NCI-H2196 (cell line): Measurements from ENCODE around the gene ZNF423.
"Not testable (repeated sequence)": the region's sequence is repeated elsewhere in the genome, so short reads cannot be mapped to it uniquely, and the experiment has no call there.

Experiments used
- DNase-seq: peaks from one replicate; lab custom pipeline; 2025; ENCODE audit not compliant: unreplicated experiment; lab: John Stamatoyannopoulos, UW

The ZNF423 gene

DNA sequence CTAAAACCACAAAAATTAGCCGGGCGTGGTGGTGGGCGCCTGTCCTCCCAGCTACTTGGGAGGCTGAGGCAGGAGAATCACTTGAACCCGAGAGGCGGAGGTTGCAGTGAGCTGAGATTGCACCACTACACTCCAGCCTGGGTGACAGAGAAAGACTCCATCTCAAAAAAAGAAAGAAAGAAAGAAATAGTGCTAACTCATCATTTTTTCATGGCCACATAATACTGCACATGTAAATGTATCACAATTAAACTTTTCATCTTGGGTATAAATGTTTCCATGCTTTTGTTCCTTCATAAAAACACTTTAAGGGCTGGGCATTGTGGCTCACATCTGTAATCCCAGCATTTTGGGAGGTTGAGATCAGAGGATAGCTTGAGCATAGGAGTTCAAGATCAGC, 15.9 kb upstream of the ZNF423 start:
- DNase-seq, result not testable (repeated sequence)

DNA sequence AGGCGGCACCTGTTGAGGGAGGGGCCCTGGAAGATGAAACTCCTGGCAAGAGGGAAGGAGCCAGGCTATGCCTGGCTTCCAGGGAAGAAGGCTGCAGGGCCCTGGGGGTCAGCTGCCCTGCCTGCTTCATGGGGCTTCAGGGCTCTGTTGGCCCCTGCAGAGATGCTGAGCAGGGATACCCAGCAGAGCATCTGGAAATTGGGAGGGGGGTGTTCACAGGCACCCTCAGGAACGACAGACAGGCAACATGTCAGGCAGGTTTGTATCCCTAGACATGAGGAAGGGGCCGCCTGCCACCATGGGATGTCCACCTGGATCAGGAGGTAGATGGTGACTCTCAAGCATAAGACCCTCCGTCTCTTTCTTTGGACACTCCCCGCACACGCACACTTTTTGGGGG, 13.8 kb upstream of the ZNF423 start:
- DNase-seq, result no peak

DNA sequence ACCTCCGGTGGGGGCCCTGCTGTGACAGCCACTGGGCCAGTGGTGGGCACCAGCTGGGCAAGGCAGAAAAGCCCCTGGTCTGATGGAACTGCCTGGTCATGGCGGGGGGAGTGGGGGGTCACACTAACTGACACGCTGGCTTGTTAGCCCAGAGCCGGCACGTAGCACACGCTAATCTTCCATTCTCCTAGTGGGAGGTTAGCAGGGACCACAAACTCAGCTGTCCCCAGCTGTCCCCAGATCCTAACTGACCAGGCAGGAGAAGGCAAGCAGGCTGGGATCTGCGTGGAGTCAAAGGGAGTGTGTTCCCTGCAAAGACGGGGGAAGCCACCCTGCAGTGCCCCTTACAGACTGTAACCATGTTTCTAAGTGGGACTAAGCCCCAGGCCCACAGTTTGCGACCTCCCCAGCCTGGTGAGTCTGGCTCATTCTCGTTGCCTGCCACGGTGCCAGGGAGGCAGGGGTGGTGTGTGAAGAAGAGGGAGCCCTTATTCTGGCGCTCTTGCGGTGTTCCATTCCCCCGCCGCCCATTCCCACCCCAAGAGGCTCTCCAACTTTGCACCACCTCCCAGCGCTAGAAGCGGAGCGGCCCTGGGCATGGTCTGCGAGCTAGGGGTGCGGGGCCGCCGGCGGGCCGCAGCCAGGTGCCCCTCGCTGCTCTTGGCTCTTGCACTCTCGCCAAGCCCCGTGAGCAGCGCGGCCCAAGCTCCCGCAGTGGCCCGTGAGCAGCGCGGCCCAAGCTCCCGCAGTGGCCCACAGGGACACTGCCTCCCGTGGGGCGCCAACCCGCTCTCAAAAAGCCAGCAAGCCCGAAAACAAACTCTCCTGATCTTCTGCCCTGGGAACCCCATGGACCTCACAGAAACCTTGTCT, 12.1 kb upstream of the ZNF423 start:
- DNase-seq, result no peak

DNA sequence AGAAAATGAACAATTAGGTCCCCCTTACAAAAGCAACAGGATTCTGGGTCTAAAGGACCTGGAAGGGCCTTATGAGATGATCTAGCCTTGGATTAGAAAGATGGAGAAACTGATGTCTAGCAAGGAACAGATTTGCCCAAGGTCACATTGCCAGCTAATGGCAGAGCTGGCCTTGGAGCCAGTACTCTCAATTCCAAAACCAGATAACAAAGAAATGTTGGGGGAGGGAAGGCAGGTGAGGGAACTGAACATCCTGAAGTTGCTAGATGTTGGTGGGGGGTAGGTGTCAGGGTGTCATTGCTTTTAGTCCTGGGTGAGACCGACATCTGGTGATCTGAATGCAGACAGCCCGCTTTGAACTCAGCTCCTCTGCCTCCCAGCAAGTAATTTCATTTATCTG, 11.3 kb upstream of the ZNF423 start:
- no peak for DNase-seq

DNA sequence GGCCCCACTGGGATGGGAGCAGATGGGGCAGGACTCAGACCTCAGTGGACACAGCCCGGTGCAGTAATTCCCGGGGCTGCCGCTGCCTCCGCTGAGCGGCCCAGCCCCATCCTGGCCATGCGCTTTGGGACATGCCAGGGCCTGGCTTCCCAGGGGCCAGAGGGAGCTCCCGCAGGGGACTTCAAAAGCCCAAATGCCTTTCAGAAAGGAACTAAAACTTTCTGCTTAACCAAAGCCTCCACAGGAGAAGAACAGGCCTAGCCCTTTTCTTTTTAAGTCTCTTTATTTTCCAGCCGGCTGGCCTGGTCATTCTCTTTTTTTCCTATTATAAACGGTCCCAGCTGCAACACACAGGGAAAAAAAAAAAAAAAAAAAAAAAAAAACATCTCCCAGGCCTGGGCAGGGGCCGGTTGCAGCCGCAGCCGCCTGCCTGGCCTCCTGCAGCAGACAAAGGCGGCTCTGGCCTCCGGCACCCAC, 10.7 kb upstream of the ZNF423 start:
- no peak for DNase-seq

DNA sequence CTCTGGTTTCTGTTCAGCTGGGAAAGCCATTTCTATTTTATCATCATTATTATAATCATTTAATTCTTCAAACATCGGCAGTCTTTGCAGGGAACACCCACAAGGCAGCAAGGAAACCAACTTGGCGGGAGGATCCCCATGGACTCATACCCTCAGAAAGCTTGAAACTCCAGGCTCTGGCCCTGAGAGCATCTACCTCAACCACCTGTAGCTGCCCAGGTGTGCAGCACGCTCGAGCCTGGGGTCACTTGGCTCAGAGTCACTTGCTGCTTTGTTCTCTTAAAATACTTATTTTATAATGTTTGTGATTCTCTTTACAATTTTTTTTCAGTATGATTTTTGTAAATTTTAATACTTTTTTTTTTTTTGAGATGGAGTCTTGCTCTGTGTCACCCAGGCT, 6.8 kb upstream of the ZNF423 start:
- no peak for DNase-seq

DNA sequence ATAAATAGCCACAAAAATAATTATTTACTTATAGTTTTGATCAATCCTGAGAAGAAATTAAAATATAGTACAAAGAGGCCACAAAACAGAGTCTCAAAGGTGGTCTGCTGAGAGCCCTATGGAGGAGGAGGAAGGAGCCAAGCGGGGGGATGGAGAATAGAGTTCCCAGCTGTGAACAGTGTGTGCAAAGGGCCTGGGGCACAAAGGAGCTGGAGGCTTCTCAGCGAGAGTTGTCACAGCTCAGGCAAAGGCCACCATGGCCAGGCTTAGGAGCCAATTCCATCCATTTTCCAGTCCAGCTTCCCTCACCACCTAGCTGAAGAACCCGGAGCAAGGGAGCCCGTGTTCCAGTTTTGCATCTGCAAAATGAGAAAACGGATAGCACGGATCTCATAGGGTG, 5.4 kb upstream of the ZNF423 start:
- no peak for DNase-seq

DNA sequence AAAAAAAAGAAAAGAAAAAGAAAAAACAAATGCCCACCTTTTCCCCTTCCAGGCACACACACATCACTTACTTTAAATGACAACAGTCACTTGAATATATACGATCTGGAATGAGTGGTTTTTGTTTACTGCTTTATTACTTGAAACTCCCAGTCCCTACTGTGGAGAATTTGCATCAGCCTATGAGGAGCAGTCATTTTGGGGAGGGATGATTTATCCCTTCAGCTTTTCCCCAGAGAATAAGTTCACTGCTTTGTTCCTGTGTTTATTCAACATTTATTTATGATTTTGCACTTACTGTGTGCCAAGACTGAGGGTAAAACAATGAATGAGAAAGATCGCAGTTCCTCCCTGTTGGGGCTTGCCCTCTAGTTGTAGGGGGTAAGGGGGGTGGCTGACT, 4.7 kb upstream of the ZNF423 start:
- no peak for DNase-seq

DNA sequence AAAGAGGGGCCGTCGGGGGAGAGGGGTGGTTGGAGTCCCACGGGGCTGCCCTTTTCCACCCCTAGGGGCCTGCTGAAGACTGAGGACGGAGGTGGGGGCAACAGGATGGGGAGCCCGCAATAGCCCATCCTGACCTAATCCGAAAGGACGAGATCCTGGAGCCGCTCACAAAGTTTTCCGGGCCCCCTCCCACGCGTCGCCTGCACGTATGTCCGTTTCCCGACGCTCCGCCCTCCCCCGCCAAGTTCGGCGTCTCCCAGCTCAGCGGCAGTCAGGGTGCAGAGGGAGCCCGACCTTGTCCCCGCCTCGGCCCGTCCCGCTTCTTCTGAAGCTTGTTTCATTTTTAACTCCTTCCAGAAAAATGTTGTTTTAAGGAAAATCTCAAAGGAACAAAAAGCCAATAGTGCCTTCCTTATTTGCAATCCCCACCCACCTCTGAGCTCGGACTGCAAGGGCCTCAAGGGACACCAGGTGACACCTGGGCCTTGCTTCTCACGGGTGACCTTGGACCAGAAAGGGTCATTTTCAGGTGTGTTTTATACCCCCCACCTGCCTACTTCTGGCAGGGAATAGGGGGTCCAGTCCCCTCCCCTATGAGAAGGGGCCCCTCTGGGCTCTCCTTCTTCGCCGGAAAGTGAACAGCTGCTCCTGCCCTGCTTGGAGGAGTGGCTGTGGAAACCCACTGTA, 3.4 kb upstream of the ZNF423 start:
- no peak for DNase-seq

DNA sequence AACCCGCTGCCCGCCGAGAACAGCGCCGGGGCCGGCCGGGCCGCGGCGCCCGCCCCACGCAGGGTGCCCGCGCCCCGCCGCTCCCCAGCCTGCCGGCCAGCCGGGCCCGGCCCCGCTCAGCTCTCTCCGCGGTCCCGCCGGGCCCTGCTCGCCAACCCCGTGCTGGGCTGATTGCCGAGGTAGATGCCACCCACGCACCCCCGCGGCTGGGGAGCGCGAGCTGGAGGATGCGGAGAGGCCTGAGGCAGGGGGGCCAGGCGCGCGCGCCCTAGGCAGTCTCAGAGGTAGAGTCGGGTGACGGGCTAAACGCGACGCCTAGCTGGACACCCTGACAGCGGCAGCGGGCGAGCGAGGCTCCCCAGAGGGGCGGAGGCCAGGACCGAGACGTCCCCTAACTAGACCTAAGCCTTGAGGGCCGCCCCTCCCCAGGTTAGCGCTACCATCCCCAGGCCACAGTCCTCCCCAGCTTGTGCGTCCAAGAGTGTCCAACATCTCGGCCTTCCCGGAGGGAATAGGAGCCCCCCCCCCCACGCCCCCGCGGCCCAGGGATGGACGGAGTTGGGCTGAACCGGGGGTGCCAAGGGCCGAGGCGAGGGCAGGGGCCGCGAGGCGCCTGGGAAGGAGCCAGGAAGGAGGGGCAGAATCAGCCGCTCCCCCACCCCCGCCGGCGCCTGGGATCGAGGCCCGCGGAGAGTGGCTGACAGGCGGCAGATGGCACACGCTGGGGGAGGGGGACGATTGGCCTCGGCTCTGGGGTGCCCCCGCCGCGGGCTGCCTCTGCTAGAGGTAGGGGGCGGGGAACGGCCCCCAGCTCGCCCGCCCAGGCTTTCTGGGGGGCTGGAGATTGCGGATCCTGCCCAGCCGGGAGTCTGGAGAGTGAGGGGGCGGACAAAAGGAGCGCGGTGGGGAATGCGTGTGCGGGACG, 2.5 kb upstream of the ZNF423 start:
- no peak for DNase-seq

DNA sequence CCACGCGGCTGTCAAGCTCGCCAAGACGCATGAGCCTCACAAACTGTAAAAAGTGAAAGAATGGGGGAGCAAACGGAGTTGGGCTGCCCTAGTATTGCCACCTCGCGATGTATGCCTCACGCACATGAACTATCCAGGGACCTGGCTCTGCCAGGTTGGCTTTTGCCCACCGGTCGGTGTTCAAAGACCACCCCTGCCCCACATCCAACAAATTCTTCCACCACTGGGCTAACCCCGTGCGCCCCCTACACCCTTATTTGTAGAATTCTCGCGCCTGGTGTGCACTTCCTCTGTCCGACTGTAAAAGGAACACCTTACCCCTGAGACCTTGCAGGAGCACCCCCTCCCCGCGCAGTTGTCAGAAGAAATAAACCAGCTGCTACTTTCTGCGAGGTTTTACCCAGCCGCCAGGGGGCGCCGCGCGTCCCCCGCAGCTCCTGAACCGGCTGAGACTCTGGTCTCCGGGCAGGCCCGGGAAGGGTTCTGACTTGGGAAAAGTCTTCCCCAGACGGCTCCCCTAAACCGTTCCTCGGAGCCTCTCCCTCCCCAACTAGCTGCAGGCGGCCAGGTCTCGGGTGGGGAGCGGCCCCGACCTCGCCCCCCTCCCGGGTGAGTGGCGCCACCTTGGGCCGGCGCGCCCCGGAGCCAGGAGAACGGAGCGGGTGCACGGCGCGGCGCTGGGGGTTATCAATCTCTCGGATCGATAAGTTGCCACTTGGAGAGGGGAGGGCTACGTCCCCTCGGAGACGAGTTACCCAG, 1.7 kb upstream of the ZNF423 start:
- peak; percentile 6 for DNase-seq

DNA sequence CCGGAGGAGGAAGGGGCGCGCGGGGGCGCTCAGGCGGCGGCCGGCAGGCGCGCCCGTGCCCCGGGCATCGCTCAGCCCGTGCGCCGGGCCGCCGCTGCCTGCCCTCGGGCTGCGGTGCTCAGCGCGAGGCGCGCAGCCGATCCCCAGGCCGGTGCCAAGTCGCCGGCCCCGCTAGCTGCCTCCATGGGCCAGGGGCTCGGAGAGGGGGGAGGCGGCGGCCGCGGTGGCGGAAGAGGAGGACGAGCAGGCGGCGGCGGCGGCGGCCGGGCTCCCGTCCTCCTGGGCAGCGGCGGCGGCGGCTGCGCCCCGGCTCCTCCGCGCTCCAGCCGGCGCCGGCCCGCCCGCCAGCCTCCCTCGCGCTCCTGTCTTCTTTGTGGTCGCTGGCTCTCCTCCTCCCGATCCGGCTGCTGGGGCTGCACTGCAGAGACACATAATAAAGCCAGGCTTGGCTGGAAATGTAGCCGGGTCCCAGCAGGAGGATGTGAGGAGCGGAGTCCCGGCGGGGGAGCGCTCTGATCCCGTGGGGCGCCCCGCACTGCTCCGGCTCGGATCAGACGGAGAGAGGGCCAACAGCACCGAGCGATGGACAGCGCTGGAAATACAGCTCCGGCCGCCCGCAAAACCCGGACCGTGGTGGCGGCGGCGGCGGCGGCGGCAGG, 889 bp upstream of the ZNF423 start:
- peak; percentile 6 for DNase-seq

DNA sequence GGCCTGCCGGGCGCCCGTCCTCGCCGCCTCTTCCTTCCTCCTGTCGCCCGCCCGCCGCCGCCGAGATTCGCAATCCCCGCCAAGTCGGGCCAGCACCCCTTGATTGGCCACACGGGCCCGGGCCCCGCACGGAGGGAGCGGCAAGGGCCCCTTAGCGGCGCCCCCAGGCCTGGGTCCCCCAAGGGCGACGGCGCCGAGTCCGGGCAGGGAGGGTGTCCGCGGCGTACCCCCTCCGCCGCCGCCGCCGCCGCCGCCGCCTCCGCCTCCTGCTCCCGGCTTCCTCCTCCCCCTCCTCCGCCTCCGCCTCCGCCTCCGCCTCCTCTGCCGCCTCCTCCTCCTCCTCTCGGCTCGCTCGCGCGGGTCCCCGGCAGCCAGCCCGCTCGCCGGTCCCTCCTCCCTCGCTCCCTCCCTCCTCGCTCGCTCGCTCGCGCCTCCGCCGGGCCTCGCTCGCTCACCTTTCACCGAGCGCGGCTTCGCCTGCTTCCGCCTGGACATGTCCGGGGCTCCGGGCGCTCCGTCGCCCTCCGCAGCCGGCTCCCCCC, 561 bp downstream of the ZNF423 start:
- DNase-seq, result peak; percentile 26

DNA sequence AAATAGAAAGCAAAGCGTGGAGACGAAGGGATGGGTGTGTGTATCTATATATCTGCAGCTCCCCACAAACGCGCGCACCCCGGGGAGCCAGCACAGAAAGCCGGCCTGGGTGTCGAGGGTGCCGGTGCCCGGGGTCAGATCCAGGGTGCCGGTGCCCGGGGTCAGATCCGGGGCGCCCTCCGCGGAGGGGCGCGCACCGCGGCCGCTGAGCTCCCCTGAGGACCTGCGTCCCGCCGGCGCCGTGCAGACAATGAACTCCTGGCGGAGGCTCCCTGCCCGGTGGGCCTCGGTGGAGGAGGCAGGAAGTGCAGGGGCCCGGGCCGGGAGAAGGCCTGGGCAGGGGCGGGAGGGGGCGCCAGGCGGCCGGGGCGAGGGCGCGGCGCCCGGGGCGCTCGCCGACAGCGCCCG, 1.1 kb downstream of the ZNF423 start:
- no peak for DNase-seq

DNA sequence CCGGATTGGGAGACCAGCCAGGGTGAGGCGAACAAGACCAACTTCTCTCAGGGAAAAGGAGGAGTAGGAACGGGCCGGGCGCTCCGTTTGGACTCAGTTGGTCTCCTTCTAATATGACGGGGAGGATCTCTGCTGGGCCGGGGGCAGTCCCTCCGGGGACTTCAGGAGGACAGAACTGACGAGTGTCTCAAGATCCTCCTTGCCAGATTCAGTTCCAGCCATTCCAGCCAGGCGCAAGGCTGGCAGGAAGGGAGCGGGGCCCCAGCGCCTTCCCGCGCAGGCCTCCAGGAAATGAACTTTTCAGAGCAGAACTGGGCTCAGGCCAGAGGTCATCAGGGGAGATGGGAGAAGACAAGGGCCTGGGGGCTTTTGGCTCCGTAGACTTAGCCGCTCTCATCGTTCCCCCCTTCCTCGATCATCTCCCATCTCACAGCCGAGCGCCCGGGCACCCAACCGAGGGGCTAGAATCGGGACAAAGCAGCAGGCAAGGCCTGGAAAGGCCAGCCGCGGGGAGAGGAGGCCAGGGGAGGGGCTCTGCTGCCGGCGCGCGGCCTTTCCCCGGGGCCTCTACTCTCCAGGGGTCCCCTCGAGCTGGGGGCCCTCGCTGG, 1.6 kb downstream of the ZNF423 start:
- no peak for DNase-seq

DNA sequence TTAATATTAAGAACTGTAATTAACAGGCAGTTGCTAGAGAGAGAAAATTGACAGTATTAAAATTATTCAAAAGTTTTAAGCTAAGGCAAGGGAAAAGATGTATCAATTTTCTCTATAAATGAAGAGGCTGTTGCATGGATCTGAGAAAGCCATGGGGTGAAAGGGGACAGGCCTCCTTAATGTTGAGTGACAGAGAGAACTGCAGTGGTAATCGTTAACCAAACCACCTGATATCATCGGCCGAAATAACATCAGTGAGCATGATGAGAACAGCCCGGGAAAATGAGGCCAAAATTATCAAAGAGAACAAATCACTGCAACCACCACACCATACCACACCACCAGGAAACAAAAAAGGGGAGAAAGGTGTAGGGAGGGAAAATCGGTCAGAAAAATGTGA, 3.6 kb downstream of the ZNF423 start:
- DNase-seq, result no peak

DNA sequence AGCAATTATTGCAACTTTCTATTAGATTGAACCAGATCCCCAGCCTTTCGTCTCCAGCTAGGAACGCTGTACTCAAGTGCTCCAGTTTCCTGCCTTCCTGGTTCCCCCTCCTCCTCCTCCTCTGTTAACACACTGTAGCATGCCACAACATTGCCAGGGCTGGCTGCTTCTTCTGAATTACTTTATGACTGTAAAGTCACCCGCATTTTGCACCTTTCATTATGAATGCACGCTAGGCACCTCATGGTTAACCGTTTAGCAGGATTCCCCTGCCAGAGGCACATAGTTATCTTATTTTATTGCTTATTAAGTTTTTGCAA, 4.5 kb downstream of the ZNF423 start:
- DNase-seq, result no peak

DNA sequence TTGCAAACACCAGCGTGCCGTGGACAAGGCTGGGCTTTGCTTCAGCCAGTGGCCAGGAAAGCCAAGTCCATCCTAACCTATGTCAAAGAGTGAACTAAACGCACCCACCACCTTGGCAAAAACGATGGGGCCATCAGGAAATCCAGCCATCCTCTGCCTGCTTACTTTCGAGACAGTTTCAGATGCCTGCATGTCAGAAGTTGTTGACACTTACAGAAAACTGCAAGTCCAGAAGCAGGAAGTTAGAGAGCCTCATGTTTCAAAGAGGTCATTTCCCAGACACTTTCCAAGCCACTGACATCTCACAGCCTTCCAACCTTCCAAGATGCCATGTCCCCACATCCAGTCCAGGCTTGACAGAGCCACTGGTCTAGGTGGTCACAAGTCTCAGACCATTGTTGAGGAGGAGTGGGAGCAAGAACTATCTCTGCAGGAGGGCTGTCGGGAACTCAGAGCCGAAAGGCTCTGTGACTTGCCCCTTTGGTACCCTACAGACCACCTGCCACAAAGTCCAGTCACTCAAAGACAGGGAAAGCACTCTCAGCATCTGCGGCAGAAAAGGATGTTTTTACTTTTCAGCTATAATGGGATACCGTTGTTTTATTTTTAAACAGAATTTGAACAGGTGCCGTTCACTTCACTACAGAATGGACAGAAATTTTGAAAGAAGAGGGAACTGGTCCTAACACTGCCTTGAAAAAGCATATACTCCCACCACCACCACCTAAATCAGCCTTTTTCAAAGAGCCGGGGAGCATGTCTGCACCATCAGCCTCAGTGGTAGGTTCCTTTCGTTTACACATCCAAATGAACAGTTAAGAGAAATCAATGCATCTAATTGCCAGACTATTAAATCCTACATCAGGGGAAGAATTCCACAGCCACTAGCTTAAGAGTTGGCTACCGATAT, 5.1 kb downstream of the ZNF423 start:
- no peak for DNase-seq

DNA sequence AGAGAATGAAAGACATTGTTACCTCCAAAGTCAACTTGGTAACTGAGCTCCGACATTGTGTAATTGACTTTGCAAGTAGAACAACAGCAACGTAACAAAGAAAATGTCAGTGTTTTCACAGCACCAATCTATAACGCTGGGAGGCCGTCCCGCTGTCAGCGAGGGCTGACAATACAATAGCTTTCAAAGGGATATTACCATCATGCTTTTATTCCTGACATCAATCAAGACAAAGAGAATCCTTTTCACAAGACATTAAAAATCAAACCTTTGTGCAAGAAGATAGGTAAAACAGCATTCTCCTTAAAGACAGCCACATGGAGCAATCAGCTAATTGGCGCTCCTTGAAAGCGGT, 6.2 kb downstream of the ZNF423 start:
- no peak for DNase-seq
